Measurements from ENCODE around the gene SBNO1. TPM values are rescaled to one million over a fixed set of nuclear protein-coding genes. Genes with fewer than 3 reads are reported as not detected.

Gene SBNO1
- total RNA-seq, 2 donors from 2014 or later: 29.5 to 33.6 TPM

- no peaks in the 10 kb centered on the region for H3K9me3 ChIP-seq (ENCODE audit: control insufficient read depth, low read length, poor library complexity, severe bottlenecking)
- no peaks in the 10 kb centered on the region for H3K27me3 Mint-ChIP-seq
- no peak overlapping the region for H3K4me3 Mint-ChIP-seq
- H3K27ac Mint-ChIP-seq: no peak overlapping the region
- H3K36me3 Mint-ChIP-seq (ENCODE audit: low read depth): peaks cover 4% of the 10 kb centered on the region
- ATAC-seq (no peak), DNase-seq (no peak)
- peaks cover 2% of the 10 kb centered on the region for H3K4me1 Mint-ChIP-seq
Observed at GRCh38 chr12:123293178-123293760, 71.4 kb downstream of the SBNO1 start.

DNA sequence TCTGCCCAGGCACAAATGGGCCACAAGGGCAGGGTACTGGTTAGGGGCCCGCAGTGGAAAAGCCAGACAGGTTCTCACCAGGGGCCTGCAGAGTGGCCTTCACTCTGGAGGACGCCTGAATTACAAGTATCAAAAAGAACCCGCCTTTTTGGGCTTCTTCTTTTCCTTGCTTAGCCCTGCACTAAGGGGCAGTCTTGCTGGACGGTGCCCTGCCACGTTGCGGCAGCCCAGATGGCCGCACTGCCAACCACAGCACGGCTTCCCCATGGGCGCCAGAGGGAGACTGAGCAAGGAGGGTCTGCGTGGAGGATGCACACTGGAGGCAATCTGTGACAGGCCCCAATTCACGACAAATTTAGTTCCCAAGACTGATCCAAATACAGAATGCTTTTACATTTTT is 74.7 kb downstream of the SBNO1 start:
- DNase-seq (no peak), ATAC-seq (no peak)
- no peaks in the 10 kb centered on the region for H3K27me3 Mint-ChIP-seq
- H3K4me1 Mint-ChIP-seq: no peaks in the 10 kb centered on the region
- H3K36me3 Mint-ChIP-seq (ENCODE audit: low read depth): peaks cover 2% of the 10 kb centered on the region
- H3K4me3 Mint-ChIP-seq: no peak overlapping the region
- H3K27ac Mint-ChIP-seq: no peak overlapping the region
- no peaks in the 10 kb centered on the region for H3K9me3 ChIP-seq (ENCODE audit: control insufficient read depth, low read length, poor library complexity, severe bottlenecking)

DNA sequence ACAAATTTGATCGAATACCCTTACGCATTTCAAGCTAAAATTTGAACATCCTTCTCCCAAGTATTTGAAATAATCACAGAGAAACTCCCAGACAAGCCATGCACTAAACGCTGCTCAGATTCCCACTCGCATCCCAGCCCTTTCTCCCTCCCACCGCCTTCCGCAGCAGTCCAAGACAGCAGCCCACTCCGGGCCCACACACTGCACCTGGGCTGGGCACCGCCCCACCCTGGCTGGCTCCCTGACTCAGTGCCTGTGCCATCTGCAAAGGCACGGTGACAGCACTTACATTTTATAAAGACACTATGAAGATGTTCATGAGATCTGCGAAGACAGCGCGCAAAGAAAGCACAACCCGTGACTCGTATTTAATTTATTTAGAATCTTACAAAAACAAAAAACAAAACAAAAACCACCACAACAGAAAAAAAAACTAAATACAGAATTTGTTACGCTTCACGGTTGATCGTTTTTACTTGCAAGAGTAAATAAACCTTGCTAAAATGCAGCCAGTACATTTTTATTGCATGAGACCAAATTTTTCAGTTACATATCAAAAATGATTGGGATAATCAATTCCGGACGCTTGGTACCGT is 75.8 kb downstream of the SBNO1 start:
- H3K27ac Mint-ChIP-seq: no peak overlapping the region
- no peaks in the 10 kb centered on the region for H3K27me3 Mint-ChIP-seq

GRCh38 chr12:123286652-123287373 is 77.8 kb downstream of the SBNO1 start:
- Mint-ChIP-seq H3K27ac (no peak overlapping the region), H3K27me3 (no peaks in the 10 kb centered on the region), H3K36me3 (ENCODE audit: low read depth) (no peaks in the 10 kb centered on the region), H3K4me3 (no peak overlapping the region), H3K4me1 (no peaks in the 10 kb centered on the region)
- DNase-seq (no peak), ATAC-seq (no peak)
- no peaks in the 10 kb centered on the region for H3K9me3 ChIP-seq (ENCODE audit: control insufficient read depth, low read length, poor library complexity, severe bottlenecking)

More for the DNA sequence above, 75.8 kb downstream of the SBNO1 start:
- ATAC-seq (no peak), DNase-seq (no peak)
- H3K36me3 Mint-ChIP-seq (ENCODE audit: low read depth): peaks cover 2% of the 10 kb centered on the region
- H3K9me3 ChIP-seq (ENCODE audit: control insufficient read depth, low read length, poor library complexity, severe bottlenecking): no peaks in the 10 kb centered on the region
- H3K4me1 Mint-ChIP-seq: no peaks in the 10 kb centered on the region
- no peak overlapping the region for H3K4me3 Mint-ChIP-seq

- ATAC-seq (no peak), DNase-seq (no peak)
- Mint-ChIP-seq H3K4me1 (no peaks in the 10 kb centered on the region), H3K36me3 (ENCODE audit: low read depth) (no peaks in the 10 kb centered on the region), H3K27me3 (no peaks in the 10 kb centered on the region), H3K27ac (no peak overlapping the region), H3K4me3 (no peak overlapping the region)
- no peaks in the 10 kb centered on the region for H3K9me3 ChIP-seq (ENCODE audit: control insufficient read depth, low read length, poor library complexity, severe bottlenecking)
Observed at GRCh38 chr12:123284669-123285068, 80.0 kb downstream of the SBNO1 start.

- H3K4me3 Mint-ChIP-seq: no peak overlapping the region
- no peaks in the 10 kb centered on the region for H3K4me1 Mint-ChIP-seq
- DNase-seq (no peak), ATAC-seq (no peak)
- H3K27me3 Mint-ChIP-seq: no peaks in the 10 kb centered on the region
- no peaks in the 10 kb centered on the region for H3K36me3 Mint-ChIP-seq (ENCODE audit: low read depth)
- no peak overlapping the region for H3K27ac Mint-ChIP-seq
- H3K9me3 ChIP-seq (ENCODE audit: control insufficient read depth, low read length, poor library complexity, severe bottlenecking): no peaks in the 10 kb centered on the region
Observed at GRCh38 chr12:123283461-123283860, 81.2 kb downstream of the SBNO1 start.

DNA sequence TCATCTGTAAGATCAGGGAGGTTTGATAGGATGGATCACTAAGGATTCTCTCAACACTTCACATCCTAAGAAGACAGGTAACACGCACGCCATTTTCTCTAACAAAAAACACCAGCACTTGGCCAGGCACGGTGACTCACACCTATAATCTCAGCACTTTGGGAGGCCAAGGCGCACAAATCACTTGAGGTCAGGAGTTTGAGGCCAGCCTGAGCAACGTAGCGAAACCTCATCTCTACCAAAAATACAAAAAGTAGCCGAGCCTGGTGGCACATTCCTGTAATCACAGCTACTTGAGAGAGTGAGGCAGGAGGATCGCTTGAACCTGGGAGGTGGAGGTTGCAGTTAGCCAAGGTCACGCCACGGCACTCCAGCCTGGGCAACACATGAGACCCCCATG is 82.5 kb downstream of the SBNO1 start:
- no peak overlapping the region for H3K27ac Mint-ChIP-seq
- H3K4me3 Mint-ChIP-seq: no peak overlapping the region
- H3K4me1 Mint-ChIP-seq: no peaks in the 10 kb centered on the region
- ATAC-seq (no peak), DNase-seq (no peak)
- H3K36me3 Mint-ChIP-seq (ENCODE audit: low read depth): no peaks in the 10 kb centered on the region
- H3K27me3 Mint-ChIP-seq: no peaks in the 10 kb centered on the region
- H3K9me3 ChIP-seq (ENCODE audit: control insufficient read depth, low read length, poor library complexity, severe bottlenecking): no peaks in the 10 kb centered on the region

GRCh38 chr12:123280971-123281370 is 83.7 kb downstream of the SBNO1 start:
- H3K4me1 Mint-ChIP-seq: no peaks in the 10 kb centered on the region
- ATAC-seq: no peak
- DNase-seq: no peak

DNA sequence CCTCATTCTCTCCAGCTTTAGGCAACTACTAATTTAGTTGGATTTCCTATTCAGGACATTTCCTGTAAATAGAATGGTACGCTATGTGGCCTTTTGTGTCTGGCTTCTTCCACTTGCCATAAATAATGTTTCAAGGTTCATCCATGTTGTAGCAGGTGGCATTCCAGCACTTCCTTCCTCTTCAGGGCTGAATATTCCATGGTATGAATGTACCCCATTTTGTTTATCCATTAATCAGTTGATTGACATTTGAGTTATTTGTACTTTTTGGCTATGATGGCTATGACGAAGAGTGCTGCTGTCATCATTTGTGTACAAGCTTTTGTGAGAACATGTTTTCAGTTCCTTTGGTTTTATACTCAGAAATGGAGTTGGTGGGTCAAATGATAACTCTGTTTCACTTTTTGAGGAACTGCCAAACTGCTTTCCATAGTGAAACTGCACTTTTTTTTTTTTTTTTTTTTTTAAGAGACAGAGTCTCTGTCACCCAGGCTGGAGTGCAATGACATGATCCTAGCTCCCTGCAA is 86.5 kb downstream of the SBNO1 start:
- no peak overlapping the region for H3K4me3 Mint-ChIP-seq
- H3K9me3 ChIP-seq (ENCODE audit: control insufficient read depth, low read length, poor library complexity, severe bottlenecking): no peaks in the 10 kb centered on the region
- H3K27ac Mint-ChIP-seq: no peak overlapping the region
- ATAC-seq (no peak), DNase-seq (no peak)
- H3K27me3 Mint-ChIP-seq: no peaks in the 10 kb centered on the region
- no peaks in the 10 kb centered on the region for H3K36me3 Mint-ChIP-seq (ENCODE audit: low read depth)
- no peaks in the 10 kb centered on the region for H3K4me1 Mint-ChIP-seq

More at GRCh38 chr12:123280971-123281370, 83.7 kb downstream of the SBNO1 start:
- Mint-ChIP-seq H3K27ac (no peak overlapping the region), H3K36me3 (ENCODE audit: low read depth) (no peaks in the 10 kb centered on the region), H3K4me3 (no peak overlapping the region), H3K27me3 (no peaks in the 10 kb centered on the region)
- no peaks in the 10 kb centered on the region for H3K9me3 ChIP-seq (ENCODE audit: control insufficient read depth, low read length, poor library complexity, severe bottlenecking)

- no peaks in the 10 kb centered on the region for H3K36me3 Mint-ChIP-seq (ENCODE audit: low read depth)
- DNase-seq (no peak), ATAC-seq (no peak)
- H3K4me3 Mint-ChIP-seq: peak overlapping the region; percentile 55
- peak overlapping the region; percentile 65 for H3K27ac Mint-ChIP-seq
- no peaks in the 10 kb centered on the region for H3K27me3 Mint-ChIP-seq
- peaks cover 4% of the 10 kb centered on the region for H3K4me1 Mint-ChIP-seq
- no peaks in the 10 kb centered on the region for H3K9me3 ChIP-seq (ENCODE audit: control insufficient read depth, low read length, poor library complexity, severe bottlenecking)
Observed at GRCh38 chr12:123273166-123273565, 91.5 kb downstream of the SBNO1 start.

DNA sequence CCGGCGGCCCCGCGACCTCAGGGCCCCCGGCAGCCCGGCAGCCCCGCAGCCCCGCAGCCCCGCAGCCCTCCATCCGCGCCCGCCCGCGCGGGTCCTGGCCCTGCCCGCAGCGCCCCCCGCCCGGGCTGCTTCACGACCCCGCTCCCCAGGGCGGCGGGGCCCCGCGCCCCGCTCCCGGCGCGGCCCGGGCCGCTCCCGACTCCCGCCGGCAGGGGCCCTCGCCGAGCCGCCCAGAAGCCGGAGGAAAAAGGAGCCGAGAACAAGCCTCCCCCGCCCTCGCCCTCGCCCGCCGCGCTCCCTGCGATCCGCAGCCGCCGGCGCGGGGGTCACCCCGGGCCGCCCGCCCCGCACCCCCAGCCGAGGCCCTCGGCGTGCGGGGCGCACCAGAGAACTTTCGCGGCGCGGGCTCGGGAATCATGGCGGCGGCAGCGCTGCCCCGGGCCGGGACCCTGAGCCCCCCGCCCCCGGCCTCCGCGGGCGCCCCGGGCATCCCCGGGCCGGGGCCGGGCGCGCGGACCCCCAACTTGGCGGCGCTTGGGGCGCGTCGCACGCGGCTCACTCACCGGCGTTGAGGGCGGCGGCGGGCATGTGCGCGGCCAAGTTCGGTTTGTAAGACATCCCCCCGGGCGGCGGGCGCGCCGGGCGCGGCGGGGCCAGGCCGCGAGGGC is 93.5 kb downstream of the SBNO1 start:
- no peaks in the 10 kb centered on the region for H3K36me3 Mint-ChIP-seq (ENCODE audit: low read depth)
- H3K27ac Mint-ChIP-seq: no peak overlapping the region
- H3K4me1 Mint-ChIP-seq: peaks cover 7% of the 10 kb centered on the region
- DNase-seq (peak; percentile 60 to 70 (median 69)), ATAC-seq (peak; percentile 88)
- no peaks in the 10 kb centered on the region for H3K9me3 ChIP-seq (ENCODE audit: control insufficient read depth, low read length, poor library complexity, severe bottlenecking)
- H3K4me3 Mint-ChIP-seq: no peak overlapping the region
- H3K27me3 Mint-ChIP-seq: no peaks in the 10 kb centered on the region

- DNase-seq (no peak), ATAC-seq (peak; percentile 2)
- Mint-ChIP-seq H3K27me3 (no peaks in the 10 kb centered on the region), H3K36me3 (ENCODE audit: low read depth) (no peaks in the 10 kb centered on the region), H3K27ac (peak overlapping the region; percentile 56), H3K4me3 (peak overlapping the region; percentile 84), H3K4me1 (peaks cover 7% of the 10 kb centered on the region)
- no peaks in the 10 kb centered on the region for H3K9me3 ChIP-seq (ENCODE audit: control insufficient read depth, low read length, poor library complexity, severe bottlenecking)
Observed at GRCh38 chr12:123270214-123271000, 94.2 kb downstream of the SBNO1 start.

DNA sequence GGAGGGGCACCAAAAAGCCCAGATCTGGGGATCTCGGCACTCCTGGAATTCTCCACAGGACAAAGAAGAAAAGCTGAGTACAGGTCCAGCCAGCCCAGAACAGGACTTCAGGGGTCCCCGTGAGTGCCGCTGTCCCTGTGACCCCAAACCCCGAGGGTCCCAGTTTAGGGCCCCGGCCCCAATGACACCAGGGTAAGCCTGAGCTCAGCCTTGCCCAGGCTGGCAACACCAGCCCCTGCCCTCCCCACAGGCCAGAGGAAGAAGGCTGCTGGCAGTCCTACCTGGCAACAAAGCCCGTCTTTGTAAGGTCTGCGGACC is 94.8 kb downstream of the SBNO1 start:
- ATAC-seq (no peak), DNase-seq (no peak)

More for the DNA sequence above, 94.8 kb downstream of the SBNO1 start:
- H3K27ac Mint-ChIP-seq: peak overlapping the region; percentile 56
- peak overlapping the region; percentile 84 for H3K4me3 Mint-ChIP-seq
- H3K36me3 Mint-ChIP-seq (ENCODE audit: low read depth): no peaks in the 10 kb centered on the region
- H3K9me3 ChIP-seq (ENCODE audit: control insufficient read depth, low read length, poor library complexity, severe bottlenecking): no peaks in the 10 kb centered on the region
- H3K27me3 Mint-ChIP-seq: no peaks in the 10 kb centered on the region
- peaks cover 7% of the 10 kb centered on the region for H3K4me1 Mint-ChIP-seq
